Measurements from ENCODE around the gene MPZL1. TPM values are rescaled to one million over a fixed set of nuclear protein-coding genes. Genes with fewer than 3 reads are reported as not detected.

The MPZL1 gene
- total RNA-seq, 1 experiment from 2014 or later: 71.7 TPM

GRCh38 chr1:167819849-167820683 lies 98.3 kb downstream of the MPZL1 start:
- CTCF ChIA-PET: interaction anchor here (0.6 to 1.8 kb wide), 3 partner anchors 17 to 415 kb away, joined by 3 to 10 read pairs (median 5); no protein-coding TSS in a partner anchor

More at GRCh38 chr1:167819849-167820683, 98.3 kb downstream of the MPZL1 start:
- DNase-seq (ENCODE audit: low spot score) (peak; percentile 82), ATAC-seq (peak; percentile 100)
- Mint-ChIP-seq H3K27ac (peak overlapping the region; percentile 19), H3K4me1 (peaks cover 24% of the 10 kb centered on the region), H3K27me3 (ENCODE audit: low read depth) (peaks cover 2% of the 10 kb centered on the region; the same call in 1 of the 2 replicates), H3K4me3 (peak overlapping the region; percentile 55), H3K9me3 (peaks cover 10% of the 10 kb centered on the region), H3K36me3 (peaks cover 9% of the 10 kb centered on the region)
- TF ChIP-seq STAT6 (CRISPR knock-in tag; conservative IDR thresholded peaks at IDR 0.05; ENCODE audit: low read depth) (no peak), SP1 (CRISPR knock-in tag; conservative IDR thresholded peaks at IDR 0.05) (peak; percentile 62), ATF6 (CRISPR knock-in tag; IDR thresholded peaks at IDR 0.05) (no peak), GABPB1 (CRISPR knock-in tag; IDR thresholded peaks at IDR 0.05) (no peak), NR2C2 (CRISPR knock-in tag; IDR thresholded peaks at IDR 0.05) (no peak), MAX (CRISPR knock-in tag; IDR thresholded peaks at IDR 0.05) (peak; percentile 43; the same call in 1 of the 2 replicates), EMX1 (CRISPR knock-in tag; IDR thresholded peaks at IDR 0.05) (no peak), NFE2L1 (CRISPR knock-in tag; IDR thresholded peaks at IDR 0.05) (peak; percentile 32; the same call in 1 of the 2 replicates), ATF3 (CRISPR knock-in tag; conservative IDR thresholded peaks at IDR 0.05) (no peak), ZSCAN18 (CRISPR knock-in tag; IDR thresholded peaks at IDR 0.05) (no peak), ZBTB21 (CRISPR knock-in tag; IDR thresholded peaks at IDR 0.05; ENCODE audit: borderline replicate concordance) (no peak), ZNF423 (CRISPR knock-in tag; IDR thresholded peaks at IDR 0.05) (no peak), NFYB (CRISPR knock-in tag; conservative IDR thresholded peaks at IDR 0.05; ENCODE audit: low read depth) (no peak)
- POLR2A ChIA-PET: interaction anchor here (1.4 kb wide), 1 partner anchor 116 kb away, joined by 6 read pairs; no protein-coding TSS in a partner anchor

Measured in WTC11 (cell line).